Keratinocyte (primary cell): ENCODE measurements around the gene SAMHD1.

Experiments
- CTCF ChIP-seq, 3 experiments: IDR thresholded peaks in 1 of 3; conservative IDR thresholded peaks in 1 of 3; optimal IDR thresholded peaks in 1 of 3; 2 replicates in 2 of 3; 3 replicates in 1 of 3; pipeline versions ENCODE3 to v1.5.1; 2011; ENCODE audit warnings: low read length in 3 of 3, mild to moderate bottlenecking in 3 of 3, moderate library complexity in 2 of 3, control low read depth in 1 of 3, inconsistent platforms in 1 of 3; ENCODE audit not compliant: insufficient read depth in 2 of 3; ENCODE audit errors: extremely low read depth in 1 of 3
- EZH2 ChIP-seq: IDR thresholded peaks from one replicate; pipeline ENCODE4 v1.6.1; 2012; ENCODE audit warnings: inconsistent platforms, mild to moderate bottlenecking, low read length, moderate library complexity

GRCh38 chr20:36925234-36925633 is 26.3 kb downstream of the SAMHD1 start:
- no peak for TF ChIP-seq CTCF (optimal IDR thresholded peaks at IDR 0.05 in 1 of 3, IDR thresholded peaks at IDR 0.05 in 1 of 3, conservative IDR thresholded peaks at IDR 0.05 in 1 of 3; ENCODE audit: extremely low read depth in 1 of 3, insufficient read depth in 2 of 3, low read length in 3 of 3)
- no peak for TF ChIP-seq EZH2
